Skeletal muscle satellite cell (primary cell): ENCODE data around the gene ZNF292.
"Not testable (repeated sequence)": the region's sequence is repeated elsewhere in the genome, so short reads cannot be mapped to it uniquely, and the experiment has no call there.

Experiments used
- H3K27me3 ChIP-seq: 2 replicates; pipeline ENCODE4 v1.7.0; 2013; ENCODE audit warnings: low read length; ENCODE audit not compliant: control insufficient read depth, insufficient read depth
- H3K36me3 ChIP-seq: 2 replicates; pipeline ENCODE4 v1.7.0; 2013; ENCODE audit warnings: mild to moderate bottlenecking, control low read depth, low read length; ENCODE audit not compliant: insufficient read depth
- H3K4me1 ChIP-seq: 2 replicates; pipeline ENCODE4 v1.7.0; 2013; ENCODE audit warnings: low read length; ENCODE audit not compliant: control insufficient read depth, insufficient read depth
- H3K4me2 ChIP-seq: 2 replicates; pipeline ENCODE4 v1.7.0; 2013; ENCODE audit warnings: mild to moderate bottlenecking, low read length
- H3K4me3 ChIP-seq: 2 replicates; pipeline ENCODE4 v1.7.0; 2013; ENCODE audit warnings: low read length
- H3K9ac ChIP-seq: 2 replicates; pipeline ENCODE4 v1.7.0; 2013; ENCODE audit warnings: mild to moderate bottlenecking, low read depth, low read length, moderate library complexity
- H3K9me3 ChIP-seq: replicated peaks from 2 replicates; pipeline ENCODE4 v1.7.0; 2013; ENCODE audit warnings: mild to moderate bottlenecking, control low read depth, low read length

ZNF292 gene

DNA sequence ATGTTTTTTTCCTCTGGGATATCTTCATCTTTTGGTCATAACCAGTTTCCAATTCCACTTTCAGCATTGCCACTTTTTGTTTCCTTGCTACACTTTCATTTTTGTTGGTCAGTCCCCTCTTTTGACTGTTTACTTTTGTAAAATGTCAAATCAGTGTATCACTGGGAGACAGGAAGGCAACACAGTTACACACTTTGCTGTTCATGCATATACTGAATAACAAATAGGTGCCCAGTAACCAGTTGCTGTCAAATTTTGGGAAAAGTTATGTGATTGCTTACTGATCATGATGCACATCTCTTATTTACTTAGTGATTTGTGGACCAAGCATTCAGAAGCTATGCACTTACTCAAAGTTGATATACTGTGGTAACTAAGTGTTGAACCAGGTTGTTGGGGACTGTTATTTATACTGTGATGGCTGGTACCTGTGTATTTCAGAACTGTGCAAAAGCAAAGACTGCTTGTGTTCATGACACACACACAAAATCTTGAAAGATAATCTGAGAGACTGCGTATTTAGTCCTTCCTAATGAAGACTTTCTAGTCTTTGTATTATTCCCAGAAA, 41.0 kb downstream of the ZNF292 start:
- Histone ChIP-seq H3K4me2 (no peak overlapping the region), H3K9ac (no peak overlapping the region), H3K27me3 (no peaks in the 10 kb centered on the region), H3K4me3 (no peak overlapping the region), H3K4me1 (peaks cover 10% of the 10 kb centered on the region), H3K36me3 (no peaks in the 10 kb centered on the region), H3K9me3 (no peaks in the 10 kb centered on the region)

DNA sequence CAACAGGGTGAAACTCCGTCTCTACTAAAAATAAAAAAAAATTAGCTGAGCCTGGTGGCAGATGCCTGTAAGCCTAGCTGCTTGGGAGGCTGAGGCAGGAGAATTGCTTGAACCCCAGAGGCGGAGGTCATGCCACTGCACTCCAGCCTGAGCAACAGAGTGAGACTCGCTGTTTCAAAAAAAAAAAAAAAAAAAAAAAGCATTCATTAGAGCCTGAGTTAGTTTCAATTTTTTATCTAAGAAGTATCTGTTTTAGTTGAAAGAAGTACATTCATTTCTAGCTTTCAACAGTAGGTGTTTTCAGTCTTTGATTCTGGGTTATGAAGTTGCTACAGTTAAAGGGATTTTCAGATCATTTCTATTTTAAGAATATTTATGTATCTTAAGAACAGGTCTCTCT, 42.2 kb downstream of the ZNF292 start:
- no peaks in the 10 kb centered on the region for H3K9me3 ChIP-seq
- no peak overlapping the region for H3K9ac ChIP-seq
- H3K4me2 ChIP-seq = no peak overlapping the region
- H3K4me3 ChIP-seq = no peak overlapping the region
- H3K27me3 ChIP-seq = no peaks in the 10 kb centered on the region
- peaks cover 10% of the 10 kb centered on the region for H3K4me1 ChIP-seq
- H3K36me3 ChIP-seq = no peaks in the 10 kb centered on the region

DNA sequence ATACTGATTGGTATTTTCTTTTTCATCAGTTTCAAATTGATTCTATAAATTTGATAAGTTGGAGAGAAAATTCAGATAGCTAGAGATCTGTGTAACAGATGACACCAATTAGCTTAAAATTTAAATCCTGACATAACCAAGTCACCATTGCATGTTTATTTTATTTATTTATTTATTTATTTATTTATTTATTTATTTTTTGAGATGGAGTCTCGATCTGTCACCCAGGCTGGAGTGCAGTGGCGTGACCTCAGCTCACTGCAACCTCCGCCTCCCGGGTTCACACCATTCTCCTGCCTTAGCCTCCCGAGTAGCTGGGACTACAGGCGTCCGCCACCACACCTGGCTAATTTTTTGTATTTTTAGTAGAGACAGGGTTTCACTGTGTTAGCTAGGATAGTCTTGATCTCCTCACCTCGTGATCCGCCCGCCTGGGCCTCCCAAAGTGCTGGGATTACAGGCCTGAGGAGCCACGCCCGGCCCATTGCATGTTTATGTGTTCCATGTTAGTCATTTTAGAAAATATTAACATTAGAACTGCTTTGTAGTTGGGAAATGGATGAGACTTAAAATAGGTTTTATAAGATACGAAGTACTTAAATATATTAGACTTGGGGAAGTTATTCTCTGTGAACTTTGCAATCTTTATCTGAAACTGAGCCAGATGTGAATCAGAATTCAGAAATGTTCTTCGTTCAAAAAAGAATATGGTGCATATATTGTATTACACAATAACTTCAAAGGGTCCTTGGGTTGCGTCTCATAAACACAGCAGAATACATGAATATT, 42.9 kb downstream of the ZNF292 start:
- not testable (repeated sequence) for H3K9me3 ChIP-seq, H3K36me3 ChIP-seq, H3K4me3 ChIP-seq, H3K27me3 ChIP-seq, H3K4me2 ChIP-seq, H3K4me1 ChIP-seq, H3K9ac ChIP-seq

DNA sequence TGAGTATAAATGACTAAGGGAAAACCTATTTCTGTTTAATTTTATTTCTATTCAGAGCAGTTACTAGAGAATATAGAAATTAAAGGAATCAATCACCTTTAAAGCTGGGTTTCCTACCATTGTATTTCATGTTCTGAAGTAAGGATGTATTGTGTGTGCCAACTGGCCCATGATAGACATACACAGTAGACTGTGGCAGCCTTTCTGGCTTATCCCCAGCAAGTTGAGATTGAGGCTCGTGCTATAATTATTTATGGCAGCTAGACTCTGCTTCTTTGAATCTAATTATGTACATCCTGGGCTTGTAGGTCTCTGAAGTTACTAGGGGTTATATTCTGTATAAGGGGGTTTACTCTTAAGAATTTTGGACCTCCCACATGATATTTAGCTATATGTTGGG, 44.4 kb downstream of the ZNF292 start:
- H3K9ac ChIP-seq = no peak overlapping the region
- no peaks in the 10 kb centered on the region for H3K36me3 ChIP-seq

DNA sequence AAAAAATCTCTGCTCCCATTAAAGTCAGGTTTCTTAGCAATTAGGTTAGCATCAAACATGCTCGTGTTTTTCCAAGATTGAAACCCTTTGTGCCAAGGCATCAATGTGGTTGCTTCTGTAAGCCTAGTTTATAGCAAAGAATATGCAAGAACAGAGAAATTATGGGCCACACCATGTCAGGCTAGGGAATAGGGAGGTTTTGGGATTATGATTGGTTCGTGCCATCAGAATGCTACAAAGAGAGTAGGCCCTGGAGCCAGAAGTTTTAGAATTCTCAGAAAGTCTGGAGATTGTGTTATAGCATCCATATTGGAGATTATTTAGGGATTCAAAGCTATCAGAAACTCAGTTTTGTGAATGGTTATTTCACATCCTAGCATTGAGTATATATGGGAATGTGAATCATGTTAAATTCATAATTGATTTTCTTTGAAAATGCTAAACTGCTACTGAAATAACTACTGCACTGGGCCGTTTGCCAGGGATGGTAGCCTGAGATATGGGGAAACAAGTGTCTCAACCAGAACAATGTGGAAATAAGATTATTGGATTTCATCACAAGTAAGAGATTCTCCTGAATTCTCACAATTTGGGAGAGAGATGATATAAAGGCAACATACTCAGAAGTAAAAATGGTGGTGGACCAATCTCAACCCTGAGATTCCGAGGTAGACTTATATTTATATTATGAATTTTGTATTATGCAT, 45.3 kb downstream of the ZNF292 start:
- Histone ChIP-seq H3K9ac (no peak overlapping the region), H3K9me3 (no peaks in the 10 kb centered on the region), H3K27me3 (no peaks in the 10 kb centered on the region), H3K4me3 (no peak overlapping the region), H3K4me1 (peaks cover 10% of the 10 kb centered on the region), H3K4me2 (no peak overlapping the region), H3K36me3 (no peaks in the 10 kb centered on the region)

More for the DNA sequence above, 44.4 kb downstream of the ZNF292 start:
- Histone ChIP-seq H3K27me3 (no peaks in the 10 kb centered on the region), H3K4me3 (no peak overlapping the region), H3K4me2 (no peak overlapping the region), H3K4me1 (peaks cover 10% of the 10 kb centered on the region), H3K9me3 (no peaks in the 10 kb centered on the region)

DNA sequence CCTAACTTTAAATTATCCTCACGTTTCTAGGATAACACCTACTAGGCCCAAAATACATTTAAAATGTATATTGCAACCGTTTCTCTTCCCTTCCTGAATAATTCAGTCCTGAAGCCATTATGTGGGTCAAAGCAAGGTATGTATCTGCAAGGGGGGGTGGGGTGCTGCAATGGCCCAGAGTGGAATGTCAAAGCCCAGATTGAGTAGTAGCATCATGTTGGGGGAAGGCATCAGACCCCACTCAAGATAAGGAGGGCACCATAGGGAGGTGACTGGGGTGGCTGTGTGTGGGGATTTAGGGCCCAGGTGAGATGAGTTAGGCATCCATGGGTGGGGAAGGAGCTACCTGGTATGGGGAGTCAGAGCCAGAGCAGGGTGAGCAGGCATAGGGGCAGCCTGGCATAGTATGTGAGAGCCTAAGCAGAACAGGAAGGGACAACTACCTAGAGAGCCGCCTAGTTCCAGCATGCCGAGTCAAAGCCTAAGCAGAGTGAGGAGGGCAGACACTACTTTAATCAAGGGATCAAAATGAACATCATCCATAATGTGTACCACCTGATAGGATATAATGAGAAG, 48.2 kb downstream of the ZNF292 start:
- Histone ChIP-seq H3K9ac (no peak overlapping the region), H3K27me3 (no peaks in the 10 kb centered on the region), H3K4me1 (peaks cover 6% of the 10 kb centered on the region), H3K36me3 (peaks cover 7% of the 10 kb centered on the region), H3K4me3 (no peak overlapping the region), H3K9me3 (no peaks in the 10 kb centered on the region), H3K4me2 (no peak overlapping the region)

DNA sequence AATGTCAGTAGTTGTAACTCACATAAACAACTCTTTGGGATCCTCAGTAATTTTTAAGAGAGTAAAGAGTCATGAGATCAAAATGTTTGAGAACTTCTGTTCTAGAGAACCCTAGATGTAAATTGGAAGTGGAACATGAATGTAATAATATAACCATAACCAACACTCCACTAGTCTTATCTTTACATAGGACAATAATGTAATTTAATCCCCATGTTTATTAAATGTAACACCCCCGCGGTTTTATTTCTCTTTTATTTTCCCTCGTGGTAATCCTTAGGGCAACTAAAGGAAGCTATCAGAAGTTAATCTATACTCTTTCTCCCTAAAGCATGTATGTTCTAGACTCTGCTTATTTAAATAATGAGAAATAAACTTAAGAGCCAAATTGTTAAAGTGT, 54.4 kb downstream of the ZNF292 start:
- Histone ChIP-seq H3K9ac (no peak overlapping the region), H3K9me3 (no peaks in the 10 kb centered on the region), H3K36me3 (peaks cover 7% of the 10 kb centered on the region), H3K4me1 (no peaks in the 10 kb centered on the region), H3K4me3 (no peak overlapping the region), H3K27me3 (no peaks in the 10 kb centered on the region), H3K4me2 (no peak overlapping the region)

DNA sequence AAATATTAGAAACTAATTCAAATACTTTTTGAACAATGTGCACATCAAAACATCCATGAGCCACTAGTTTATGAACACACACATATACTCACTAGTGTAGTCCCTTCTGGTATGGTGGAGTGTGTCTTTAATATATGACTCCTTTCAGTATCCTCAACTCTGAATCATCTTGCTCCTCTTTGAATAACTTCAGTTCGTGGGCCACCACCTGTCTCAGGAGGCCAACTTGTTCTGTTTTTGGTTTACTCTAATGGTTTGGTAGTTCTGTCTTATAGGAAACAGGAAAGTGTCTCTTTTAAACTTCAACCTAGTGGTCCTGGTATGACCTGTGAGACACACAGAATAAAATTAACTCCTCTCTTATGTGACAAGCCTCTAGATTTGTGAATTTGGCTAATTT, 55.6 kb downstream of the ZNF292 start:
- Histone ChIP-seq H3K27me3 (no peaks in the 10 kb centered on the region), H3K4me3 (no peak overlapping the region), H3K4me2 (no peak overlapping the region), H3K9me3 (no peaks in the 10 kb centered on the region), H3K36me3 (peaks cover 4% of the 10 kb centered on the region), H3K4me1 (no peaks in the 10 kb centered on the region), H3K9ac (no peak overlapping the region)

DNA sequence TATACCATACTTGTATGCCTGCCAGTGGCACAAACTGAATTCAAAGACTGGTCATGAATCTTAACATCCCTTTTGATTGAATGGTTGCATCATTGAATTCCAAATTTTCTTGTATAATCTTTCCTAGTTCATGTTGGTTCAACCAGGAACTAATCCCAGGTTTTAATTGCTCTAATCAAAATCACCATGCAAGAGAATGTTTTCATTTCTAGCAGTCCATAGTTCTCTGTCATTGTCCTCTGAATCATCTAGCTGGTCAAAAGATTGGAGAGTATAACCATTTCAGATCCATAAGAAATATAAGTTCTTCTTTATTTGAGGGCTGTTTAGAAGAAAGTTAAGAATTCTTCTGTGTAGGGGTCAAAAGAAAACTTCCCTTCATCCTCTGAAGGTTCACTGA, 57.2 kb downstream of the ZNF292 start:
- no peak overlapping the region for H3K9ac ChIP-seq
- H3K27me3 ChIP-seq = no peaks in the 10 kb centered on the region
- no peaks in the 10 kb centered on the region for H3K9me3 ChIP-seq
- peaks cover 12% of the 10 kb centered on the region for H3K36me3 ChIP-seq
- no peak overlapping the region for H3K4me3 ChIP-seq
- no peak overlapping the region for H3K4me2 ChIP-seq
- no peaks in the 10 kb centered on the region for H3K4me1 ChIP-seq

DNA sequence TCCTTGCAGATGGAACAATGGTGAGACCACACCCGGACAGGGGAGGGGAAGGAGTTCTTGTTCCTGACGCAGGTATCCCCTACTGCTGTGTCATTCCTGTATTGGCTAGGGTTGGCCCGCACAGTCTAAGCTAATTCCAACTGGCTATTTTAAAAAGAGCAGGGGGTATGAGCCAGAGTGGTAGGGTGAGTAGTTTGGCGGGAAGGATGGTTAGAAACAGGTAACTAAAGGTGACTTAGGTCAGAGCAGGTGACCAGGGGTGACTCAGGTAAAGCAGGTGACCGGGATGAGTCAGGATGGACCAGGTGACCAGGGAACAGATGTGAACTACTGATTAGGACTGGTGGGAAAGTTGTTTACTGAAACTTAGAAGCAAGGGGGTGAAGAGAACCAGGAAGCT, 58.0 kb downstream of the ZNF292 start:
- no peaks in the 10 kb centered on the region for H3K9me3 ChIP-seq
- no peaks in the 10 kb centered on the region for H3K4me1 ChIP-seq
- H3K27me3 ChIP-seq = no peaks in the 10 kb centered on the region
- no peak overlapping the region for H3K9ac ChIP-seq
- no peak overlapping the region for H3K4me3 ChIP-seq
- peaks cover 12% of the 10 kb centered on the region for H3K36me3 ChIP-seq
- H3K4me2 ChIP-seq = no peak overlapping the region

DNA sequence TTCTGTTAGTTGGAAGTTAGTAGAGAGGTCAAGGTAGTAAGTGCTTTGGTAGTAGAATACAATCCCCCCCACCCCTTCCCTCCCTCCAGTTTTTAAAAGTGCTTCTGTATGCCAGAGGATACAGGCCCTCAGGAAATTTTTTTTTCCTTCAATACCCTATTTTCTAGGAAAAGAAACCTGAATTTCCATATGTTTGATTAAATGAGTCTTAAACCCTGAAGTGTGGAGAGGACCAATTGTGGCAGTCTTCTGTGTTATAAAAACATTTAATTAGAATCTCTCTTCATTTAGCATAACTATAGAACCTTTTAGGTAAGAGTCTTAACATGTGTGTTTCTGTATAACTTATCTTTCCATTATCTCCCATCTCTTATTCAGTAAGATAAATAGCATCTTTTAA, 59.5 kb downstream of the ZNF292 start:
- Histone ChIP-seq H3K4me2 (no peak overlapping the region), H3K4me1 (no peaks in the 10 kb centered on the region), H3K36me3 (peaks cover 12% of the 10 kb centered on the region), H3K9ac (no peak overlapping the region), H3K4me3 (no peak overlapping the region), H3K9me3 (no peaks in the 10 kb centered on the region), H3K27me3 (no peaks in the 10 kb centered on the region)
